Measurements from ENCODE around the gene DGKQ. TPM values are rescaled to one million over a fixed set of nuclear protein-coding genes. Genes with fewer than 3 reads are reported as not detected.

The DGKQ gene
- polyA plus RNA-seq, 1 of the 3 experiments (the other 2 are of a cell fraction) = 10.9 TPM

GRCh38 chr4:1002131-1002630, 28.8 kb upstream of the DGKQ start:
- Histone ChIP-seq H3K79me2 (ENCODE audit: insufficient read depth) (no peaks in the 10 kb centered on the region), H3K4me2 (no peak overlapping the region), H3K27me3 (ENCODE audit: insufficient read depth) (peaks cover 39% of the 10 kb centered on the region), H3K9ac (no peak overlapping the region), H3K4me1 (ENCODE audit: control insufficient read depth in 1 of 2, insufficient read depth in 2 of 2, low read depth in 1 of 2, low read length in 1 of 2) (no peaks in the 10 kb centered on the region; a peak in 1 of 4 replicates), H2AFZ (ENCODE audit: low read depth) (no peak overlapping the region), H3K9me3 (no peaks in the 10 kb centered on the region), H4K20me1 (ENCODE audit: insufficient read depth) (peaks cover 14% of the 10 kb centered on the region; the same call in 1 of the 2 replicates), H3K4me3 (ENCODE audit: low read depth in 2 of 2, low read length in 1 of 2) (no peak overlapping the region), H3K9me2 (no peaks in the 10 kb centered on the region), H3K36me3 (replicated peaks in 1 of 2; ENCODE audit: control insufficient read depth in 1 of 2, insufficient read depth in 2 of 2, low read length in 1 of 2) (no peaks in the 10 kb centered on the region), H3F3A (replicated peaks; ENCODE audit: insufficient read depth) (no peaks in the 10 kb centered on the region), H3K27ac (ENCODE audit: low read depth in 2 of 2, low read length in 1 of 2) (no peak overlapping the region)
- WGBS (ENCODE audit: low lambda C conversion rate) = 13% methylated on average over 3 of the region's 54 CpGs
- POLR2A ChIA-PET = no interaction called here
- no peak for DNase-seq
- CTCF ChIA-PET = no interaction called here
- no peak for TF ChIP-seq EZH2phosphoT487 (IDR thresholded peaks at IDR 0.05; ENCODE audit: borderline replicate concordance, low read depth)
- TF ChIP-seq MAX (IDR thresholded peaks at IDR 0.05; ENCODE audit: low read depth) = no peak
- TF ChIP-seq POLR2AphosphoS5 (IDR thresholded peaks at IDR 0.05; ENCODE audit: low read depth, low read length) = no peak
- TF ChIP-seq JUND (IDR thresholded peaks at IDR 0.05) = no peak
- no peak for TF ChIP-seq RXRA (IDR thresholded peaks at IDR 0.05; ENCODE audit: borderline replicate concordance, low read depth)
- TF ChIP-seq USF1 (IDR thresholded peaks at IDR 0.05; ENCODE audit: borderline replicate concordance, low read depth) = no peak
- TF ChIP-seq NFIC (IDR thresholded peaks at IDR 0.05; ENCODE audit: borderline replicate concordance) = no peak
- no peak for TF ChIP-seq YY1 (IDR thresholded peaks at IDR 0.05; ENCODE audit: low read depth)
- TF ChIP-seq TCF12 (IDR thresholded peaks at IDR 0.05) = no peak
- no peak for TF ChIP-seq CTCF (IDR thresholded peaks at IDR 0.05)
- TF ChIP-seq FOXM1 (IDR thresholded peaks at IDR 0.05; ENCODE audit: low read depth) = no peak
- no peak for TF ChIP-seq ELF1 (IDR thresholded peaks at IDR 0.05)
- TF ChIP-seq FOXJ3 (CRISPR knock-in tag; IDR thresholded peaks at IDR 0.05) = no peak
- TF ChIP-seq FOSL2 (IDR thresholded peaks at IDR 0.05; ENCODE audit: borderline replicate concordance, low read depth) = no peak
- no peak for TF ChIP-seq GATA2 (CRISPR knock-in tag; IDR thresholded peaks at IDR 0.05)
- TF ChIP-seq TAF1 (IDR thresholded peaks at IDR 0.05; ENCODE audit: borderline replicate concordance, low read depth, low read length) = no peak
- TF ChIP-seq MEF2A (IDR thresholded peaks at IDR 0.05; ENCODE audit: borderline replicate concordance, low read depth) = no peak
- no peak for TF ChIP-seq EP300 (IDR thresholded peaks at IDR 0.05; ENCODE audit: borderline replicate concordance in 1 of 2, low read depth in 1 of 2, low read length in 1 of 2)
- no peak for TF ChIP-seq CHD2 (IDR thresholded peaks at IDR 0.05; ENCODE audit: low read length, partially characterized antibody)
